ENCODE measurements around the gene MARCHF10. TPM values are rescaled to one million over a fixed set of nuclear protein-coding genes. Genes with fewer than 3 reads are reported as not detected.
A peak's percentile ranks its signal among the peaks of the same experiment; 100 is the strongest.

MARCHF10 gene
- total RNA-seq, 2 donors from 2014 or later = not detected

- TF ChIP-seq, protein P1, sequence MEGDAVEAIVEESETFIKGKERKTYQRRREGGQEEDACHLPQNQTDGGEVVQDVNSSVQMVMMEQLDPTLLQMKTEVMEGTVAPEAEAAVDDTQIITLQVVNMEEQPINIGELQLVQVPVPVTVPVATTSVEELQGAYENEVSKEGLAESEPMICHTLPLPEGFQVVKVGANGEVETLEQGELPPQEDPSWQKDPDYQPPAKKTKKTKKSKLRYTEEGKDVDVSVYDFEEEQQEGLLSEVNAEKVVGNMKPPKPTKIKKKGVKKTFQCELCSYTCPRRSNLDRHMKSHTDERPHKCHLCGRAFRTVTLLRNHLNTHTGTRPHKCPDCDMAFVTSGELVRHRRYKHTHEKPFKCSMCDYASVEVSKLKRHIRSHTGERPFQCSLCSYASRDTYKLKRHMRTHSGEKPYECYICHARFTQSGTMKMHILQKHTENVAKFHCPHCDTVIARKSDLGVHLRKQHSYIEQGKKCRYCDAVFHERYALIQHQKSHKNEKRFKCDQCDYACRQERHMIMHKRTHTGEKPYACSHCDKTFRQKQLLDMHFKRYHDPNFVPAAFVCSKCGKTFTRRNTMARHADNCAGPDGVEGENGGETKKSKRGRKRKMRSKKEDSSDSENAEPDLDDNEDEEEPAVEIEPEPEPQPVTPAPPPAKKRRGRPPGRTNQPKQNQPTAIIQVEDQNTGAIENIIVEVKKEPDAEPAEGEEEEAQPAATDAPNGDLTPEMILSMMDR (IDR thresholded peaks at IDR 0.05) = no peak
- Histone ChIP-seq H3K27ac (no peak overlapping the region), H3K4me3 (no peak overlapping the region), H3K4me1 (peaks cover 0 to 7% of the 10 kb centered on the region in 2 donors), H3K27me3 (no peaks in the 10 kb centered on the region), H3K36me3 (no peaks in the 10 kb centered on the region), H3K9me3 (no peaks in the 10 kb centered on the region)
- DNase-seq (ENCODE audit: low spot score) = no peak
These were observed 19.8 kb upstream of the MARCHF10 start for GRCh38 chr17:62827746-62828485.

- Histone ChIP-seq H3K36me3 (no peaks in the 10 kb centered on the region), H3K4me1 (peaks cover 0 to 7% of the 10 kb centered on the region in 2 donors), H3K27me3 (no peaks in the 10 kb centered on the region), H3K27ac (no peak overlapping the region), H3K4me3 (no peak overlapping the region), H3K9me3 (no peaks in the 10 kb centered on the region)
- DNase-seq (ENCODE audit: low spot score) = no peak
- TF ChIP-seq, protein P1 (IDR thresholded peaks at IDR 0.05) = no peak
These were observed 18.8 kb upstream of the MARCHF10 start for GRCh38 chr17:62826956-62827355.

- no peak overlapping the region for H3K27ac ChIP-seq
- H3K27me3 ChIP-seq = no peaks in the 10 kb centered on the region
- peaks cover 0 to 7% of the 10 kb centered on the region in 2 donors for H3K4me1 ChIP-seq
- no peak overlapping the region for H3K4me3 ChIP-seq
- H3K9me3 ChIP-seq = no peaks in the 10 kb centered on the region
- TF ChIP-seq, protein P1 (IDR thresholded peaks at IDR 0.05) = no peak
- no peak for DNase-seq (ENCODE audit: low spot score)
- no peaks in the 10 kb centered on the region for H3K36me3 ChIP-seq
These were observed 17.1 kb upstream of the MARCHF10 start for GRCh38 chr17:62825182-62825581.

- no peak for DNase-seq (ENCODE audit: low spot score)
- H3K4me1 ChIP-seq = peaks cover 0 to 10% of the 10 kb centered on the region in 2 donors
These were observed 16.4 kb upstream of the MARCHF10 start for GRCh38 chr17:62824290-62825131.

GRCh38 chr17:62823111-62823893 lies 15.2 kb upstream of the MARCHF10 start:
- H3K27ac ChIP-seq = no peak overlapping the region
- H3K27me3 ChIP-seq = no peaks in the 10 kb centered on the region
- TF ChIP-seq, protein P1 (IDR thresholded peaks at IDR 0.05) = no peak
- H3K36me3 ChIP-seq = no peaks in the 10 kb centered on the region
- no peaks in the 10 kb centered on the region for H3K9me3 ChIP-seq
- DNase-seq (ENCODE audit: low spot score) = peak; percentile 54
- no peak overlapping the region for H3K4me3 ChIP-seq
- peaks cover 0 to 13% of the 10 kb centered on the region in 2 donors for H3K4me1 ChIP-seq

More at GRCh38 chr17:62824290-62825131, 16.4 kb upstream of the MARCHF10 start:
- H3K9me3 ChIP-seq = no peaks in the 10 kb centered on the region
- no peaks in the 10 kb centered on the region for H3K27me3 ChIP-seq
- no peak overlapping the region for H3K27ac ChIP-seq
- H3K36me3 ChIP-seq = no peaks in the 10 kb centered on the region
- H3K4me3 ChIP-seq = no peak overlapping the region
- TF ChIP-seq, protein P1 (IDR thresholded peaks at IDR 0.05) = no peak

Data from right atrium auricular region (tissue), 2 donors.